ENCODE measurements around the gene VAT1. TPM values are rescaled to one million over a fixed set of nuclear protein-coding genes. Genes with fewer than 3 reads are reported as not detected.

VAT1 gene
- total and polyA plus RNA-seq, 9 of the 15 experiments (the other 6 are each of a cell fraction or from before 2014, with no cell fraction given) = 29.4 to 153 (median 66.7) TPM

GRCh38 chr17:43020789-43021740 is 1.1 kb downstream of the VAT1 start (continued):
- TF ChIP-seq, protein P1, sequence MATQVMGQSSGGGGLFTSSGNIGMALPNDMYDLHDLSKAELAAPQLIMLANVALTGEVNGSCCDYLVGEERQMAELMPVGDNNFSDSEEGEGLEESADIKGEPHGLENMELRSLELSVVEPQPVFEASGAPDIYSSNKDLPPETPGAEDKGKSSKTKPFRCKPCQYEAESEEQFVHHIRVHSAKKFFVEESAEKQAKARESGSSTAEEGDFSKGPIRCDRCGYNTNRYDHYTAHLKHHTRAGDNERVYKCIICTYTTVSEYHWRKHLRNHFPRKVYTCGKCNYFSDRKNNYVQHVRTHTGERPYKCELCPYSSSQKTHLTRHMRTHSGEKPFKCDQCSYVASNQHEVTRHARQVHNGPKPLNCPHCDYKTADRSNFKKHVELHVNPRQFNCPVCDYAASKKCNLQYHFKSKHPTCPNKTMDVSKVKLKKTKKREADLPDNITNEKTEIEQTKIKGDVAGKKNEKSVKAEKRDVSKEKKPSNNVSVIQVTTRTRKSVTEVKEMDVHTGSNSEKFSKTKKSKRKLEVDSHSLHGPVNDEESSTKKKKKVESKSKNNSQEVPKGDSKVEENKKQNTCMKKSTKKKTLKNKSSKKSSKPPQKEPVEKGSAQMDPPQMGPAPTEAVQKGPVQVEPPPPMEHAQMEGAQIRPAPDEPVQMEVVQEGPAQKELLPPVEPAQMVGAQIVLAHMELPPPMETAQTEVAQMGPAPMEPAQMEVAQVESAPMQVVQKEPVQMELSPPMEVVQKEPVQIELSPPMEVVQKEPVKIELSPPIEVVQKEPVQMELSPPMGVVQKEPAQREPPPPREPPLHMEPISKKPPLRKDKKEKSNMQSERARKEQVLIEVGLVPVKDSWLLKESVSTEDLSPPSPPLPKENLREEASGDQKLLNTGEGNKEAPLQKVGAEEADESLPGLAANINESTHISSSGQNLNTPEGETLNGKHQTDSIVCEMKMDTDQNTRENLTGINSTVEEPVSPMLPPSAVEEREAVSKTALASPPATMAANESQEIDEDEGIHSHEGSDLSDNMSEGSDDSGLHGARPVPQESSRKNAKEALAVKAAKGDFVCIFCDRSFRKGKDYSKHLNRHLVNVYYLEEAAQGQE (IDR thresholded peaks at IDR 0.05; ENCODE audit: borderline replicate concordance) = peak; percentile 24; the same call in 1 of the 2 replicates
- TF ChIP-seq, protein P1 (CRISPR knock-in tag; IDR thresholded peaks at IDR 0.05; ENCODE audit: low read depth) = no peak
- TF ChIP-seq JUN (IDR thresholded peaks at IDR 0.05; ENCODE audit: borderline replicate concordance, low read depth, low read length) (peak; percentile 94), JUN (CRISPR knock-in tag; IDR thresholded peaks at IDR 0.05; ENCODE audit: borderline replicate concordance) (no peak), TAF7 (tag; IDR thresholded peaks at IDR 0.05) (no peak), ZNF175 (CRISPR knock-in tag; IDR thresholded peaks at IDR 0.05; ENCODE audit: low read depth) (no peak), ARHGAP35 (IDR thresholded peaks at IDR 0.05; ENCODE audit: partially characterized antibody) (no peak), THRAP3 (IDR thresholded peaks at IDR 0.05; ENCODE audit: borderline replicate concordance) (no peak), CLOCK (CRISPR knock-in tag; IDR thresholded peaks at IDR 0.05; ENCODE audit: borderline replicate concordance) (no peak), RBM17 (IDR thresholded peaks at IDR 0.05; ENCODE audit: borderline replicate concordance, low read depth, low read length) (no peak), TAF15 (IDR thresholded peaks at IDR 0.05; ENCODE audit: low read depth, low read length) (no peak), ZBTB1 (CRISPR knock-in tag; IDR thresholded peaks at IDR 0.05; ENCODE audit: borderline replicate concordance, low read depth) (no peak; the same call in 1 of the 2 replicates), TCFL5 (CRISPR knock-in tag; conservative IDR thresholded peaks at IDR 0.05) (no peak)
- TF ChIP-seq, protein P2, sequence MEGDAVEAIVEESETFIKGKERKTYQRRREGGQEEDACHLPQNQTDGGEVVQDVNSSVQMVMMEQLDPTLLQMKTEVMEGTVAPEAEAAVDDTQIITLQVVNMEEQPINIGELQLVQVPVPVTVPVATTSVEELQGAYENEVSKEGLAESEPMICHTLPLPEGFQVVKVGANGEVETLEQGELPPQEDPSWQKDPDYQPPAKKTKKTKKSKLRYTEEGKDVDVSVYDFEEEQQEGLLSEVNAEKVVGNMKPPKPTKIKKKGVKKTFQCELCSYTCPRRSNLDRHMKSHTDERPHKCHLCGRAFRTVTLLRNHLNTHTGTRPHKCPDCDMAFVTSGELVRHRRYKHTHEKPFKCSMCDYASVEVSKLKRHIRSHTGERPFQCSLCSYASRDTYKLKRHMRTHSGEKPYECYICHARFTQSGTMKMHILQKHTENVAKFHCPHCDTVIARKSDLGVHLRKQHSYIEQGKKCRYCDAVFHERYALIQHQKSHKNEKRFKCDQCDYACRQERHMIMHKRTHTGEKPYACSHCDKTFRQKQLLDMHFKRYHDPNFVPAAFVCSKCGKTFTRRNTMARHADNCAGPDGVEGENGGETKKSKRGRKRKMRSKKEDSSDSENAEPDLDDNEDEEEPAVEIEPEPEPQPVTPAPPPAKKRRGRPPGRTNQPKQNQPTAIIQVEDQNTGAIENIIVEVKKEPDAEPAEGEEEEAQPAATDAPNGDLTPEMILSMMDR (IDR thresholded peaks at IDR 0.05 in 2 of 3, conservative IDR thresholded peaks at IDR 0.05 in 1 of 3; ENCODE audit: insufficient read depth in 2 of 3, low read depth in 1 of 3, low read length in 3 of 3) = no peak

Measured in K562 (cell line).